Fibroblast of mammary gland (primary cell): ENCODE data around the gene ITPKC.

Experiments used
- DNase-seq: peaks from one replicate; pipeline ENCODE4 v3.0.0-alpha.2; 2010; ENCODE audit warnings: low read depth
- H3K4me3 ChIP-seq: 2 replicates; pipeline ENCODE4 v1.5.1; 2011; ENCODE audit warnings: low read depth, mild to moderate bottlenecking, low read length, moderate library complexity; ENCODE audit not compliant: control insufficient read depth
- TF ChIP-seq, protein P1 (sequence below): conservative IDR thresholded peaks from 2 replicates; pipeline ENCODE4 v1.5.1; 2011; ENCODE audit warnings: low read depth, low read length, inconsistent platforms; ENCODE audit not compliant: control insufficient read depth, insufficient read depth

ITPKC gene

DNA sequence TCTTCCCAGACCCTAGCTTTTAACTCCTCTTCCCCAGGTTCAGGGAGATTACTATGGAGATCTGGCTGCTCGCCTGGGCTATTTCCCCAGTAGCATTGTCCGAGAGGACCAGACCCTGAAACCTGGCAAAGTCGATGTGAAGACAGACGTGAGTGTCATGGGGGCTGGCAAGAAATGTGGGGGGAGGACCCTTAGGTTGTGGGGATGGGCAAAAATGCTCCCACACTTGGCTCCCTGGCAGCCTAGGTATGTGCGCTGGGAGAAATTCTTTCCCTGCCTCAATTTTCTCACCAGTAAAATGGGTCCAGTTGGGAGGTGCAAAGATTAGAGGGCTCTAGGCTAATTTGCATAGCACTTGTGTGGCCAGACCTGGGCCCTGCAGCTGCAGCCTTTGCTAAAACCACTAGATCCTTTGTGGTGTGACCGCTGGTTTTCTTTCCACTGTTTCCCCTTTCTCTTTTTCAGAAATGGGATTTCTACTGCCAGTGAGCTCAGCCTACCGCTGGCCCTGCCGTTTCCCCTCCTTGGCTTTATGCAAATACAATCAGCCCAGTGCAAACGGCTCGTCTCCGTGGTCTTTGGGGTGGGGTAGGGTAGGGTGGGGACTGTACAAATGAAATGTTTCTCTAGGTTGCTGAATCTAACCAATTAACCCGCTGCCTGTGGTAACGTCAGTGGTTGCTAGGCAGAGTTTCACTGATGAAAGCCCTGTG lies 60.2 kb downstream of the ITPKC start:
- H3K4me3 ChIP-seq = peak overlapping the region; percentile 67
- TF ChIP-seq, protein P1, sequence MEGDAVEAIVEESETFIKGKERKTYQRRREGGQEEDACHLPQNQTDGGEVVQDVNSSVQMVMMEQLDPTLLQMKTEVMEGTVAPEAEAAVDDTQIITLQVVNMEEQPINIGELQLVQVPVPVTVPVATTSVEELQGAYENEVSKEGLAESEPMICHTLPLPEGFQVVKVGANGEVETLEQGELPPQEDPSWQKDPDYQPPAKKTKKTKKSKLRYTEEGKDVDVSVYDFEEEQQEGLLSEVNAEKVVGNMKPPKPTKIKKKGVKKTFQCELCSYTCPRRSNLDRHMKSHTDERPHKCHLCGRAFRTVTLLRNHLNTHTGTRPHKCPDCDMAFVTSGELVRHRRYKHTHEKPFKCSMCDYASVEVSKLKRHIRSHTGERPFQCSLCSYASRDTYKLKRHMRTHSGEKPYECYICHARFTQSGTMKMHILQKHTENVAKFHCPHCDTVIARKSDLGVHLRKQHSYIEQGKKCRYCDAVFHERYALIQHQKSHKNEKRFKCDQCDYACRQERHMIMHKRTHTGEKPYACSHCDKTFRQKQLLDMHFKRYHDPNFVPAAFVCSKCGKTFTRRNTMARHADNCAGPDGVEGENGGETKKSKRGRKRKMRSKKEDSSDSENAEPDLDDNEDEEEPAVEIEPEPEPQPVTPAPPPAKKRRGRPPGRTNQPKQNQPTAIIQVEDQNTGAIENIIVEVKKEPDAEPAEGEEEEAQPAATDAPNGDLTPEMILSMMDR = no peak
- DNase-seq = peak; percentile 89

DNA sequence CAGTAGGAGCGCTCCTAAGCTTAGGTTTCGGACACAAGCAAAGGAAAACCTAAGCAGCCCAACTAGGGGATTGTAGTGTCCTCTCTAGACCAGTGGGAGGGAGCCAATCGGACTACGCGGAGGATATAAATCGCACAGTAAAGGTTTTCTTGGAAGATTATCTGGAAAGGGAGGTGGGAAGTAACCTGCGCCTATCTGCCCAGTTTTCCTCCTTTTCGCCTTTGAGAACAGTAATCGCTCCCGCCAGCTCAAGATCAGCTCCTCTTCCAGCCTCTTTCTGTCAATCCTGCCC lies 60.7 kb downstream of the ITPKC start:
- no peak for DNase-seq
- TF ChIP-seq, protein P1 = no peak
- peak overlapping the region; percentile 67 for H3K4me3 ChIP-seq

DNA sequence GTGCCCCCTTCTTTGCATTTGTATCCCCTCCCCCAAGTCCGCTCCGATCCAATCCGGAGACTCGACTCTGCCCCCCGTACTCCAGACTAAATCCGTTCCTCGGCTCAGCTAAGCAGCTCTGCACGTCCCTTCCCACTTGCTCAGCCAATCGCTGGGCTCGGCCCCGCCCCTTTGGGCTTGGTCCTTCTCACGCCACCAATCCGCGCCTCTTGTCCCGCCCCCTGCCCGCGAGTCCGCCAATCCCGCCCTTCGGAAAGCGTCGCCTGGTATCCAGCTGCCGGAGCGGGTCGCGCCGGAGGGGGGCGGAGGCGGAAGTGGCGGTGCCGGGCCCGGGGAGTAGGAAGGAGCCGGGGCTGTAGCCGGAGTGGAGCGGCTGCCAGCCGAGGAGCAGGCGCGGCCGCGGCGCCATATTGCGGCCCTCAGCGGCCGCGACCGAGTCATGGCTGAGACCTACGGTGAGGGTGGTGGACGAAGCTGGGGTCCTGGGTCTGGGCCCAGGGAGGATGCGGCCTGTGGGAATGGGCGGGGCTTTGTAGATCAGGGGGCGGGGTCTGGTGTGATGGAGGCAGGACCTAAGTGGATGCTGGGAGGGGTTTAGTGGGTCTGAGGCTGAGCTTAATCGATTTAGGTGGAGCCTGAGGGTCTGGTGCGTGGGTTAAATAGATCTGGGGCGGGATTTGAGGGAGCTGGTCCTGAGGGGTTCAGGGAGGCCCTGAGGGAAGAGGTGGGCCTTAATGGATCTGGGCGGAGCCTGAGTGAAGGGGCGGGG lies 61.2 kb downstream of the ITPKC start, which contains the start of gene RAB4B:
RAB4B (plus strand) TSS at position 311 of the 769 bp plus-strand sequence; CDS start at position 440, 129 bp downstream.
- peak within 1 kb of the TSS; percentile 67 for H3K4me3 ChIP-seq
- peak; percentile 99 for DNase-seq
- TF ChIP-seq, protein P1 = no peak

DNA sequence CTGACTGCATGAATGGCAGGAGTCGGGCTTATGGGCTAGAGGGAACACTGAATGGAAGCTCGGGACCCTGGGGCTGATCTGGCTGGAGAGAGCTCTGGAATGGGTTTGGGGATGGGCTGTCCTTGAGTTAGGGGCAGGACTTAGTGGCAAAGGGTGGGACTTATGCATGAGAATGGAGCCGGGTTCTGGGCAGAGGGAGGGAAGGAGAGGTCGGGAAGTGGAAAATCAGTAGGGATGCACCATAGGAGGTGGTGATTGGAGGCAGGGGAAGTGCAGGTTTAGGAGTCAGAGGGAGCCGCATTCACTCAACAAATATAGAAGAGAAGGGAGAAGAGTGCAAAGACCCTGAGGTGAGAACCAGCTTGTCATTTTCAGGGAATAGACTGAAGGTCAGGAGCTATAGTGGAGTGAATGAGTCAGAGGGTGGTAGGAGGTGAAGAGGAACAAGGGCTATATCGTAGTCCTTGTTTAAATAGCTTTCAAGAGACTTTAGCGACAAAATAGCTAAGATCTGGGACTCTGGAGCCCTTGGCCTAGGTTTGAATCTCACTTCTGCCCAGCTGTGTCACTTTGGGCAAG lies 61.9 kb downstream of the ITPKC start:
- DNase-seq = peak; percentile 55
- H3K4me3 ChIP-seq = peak overlapping the region; percentile 67
- TF ChIP-seq, protein P1 = no peak

DNA sequence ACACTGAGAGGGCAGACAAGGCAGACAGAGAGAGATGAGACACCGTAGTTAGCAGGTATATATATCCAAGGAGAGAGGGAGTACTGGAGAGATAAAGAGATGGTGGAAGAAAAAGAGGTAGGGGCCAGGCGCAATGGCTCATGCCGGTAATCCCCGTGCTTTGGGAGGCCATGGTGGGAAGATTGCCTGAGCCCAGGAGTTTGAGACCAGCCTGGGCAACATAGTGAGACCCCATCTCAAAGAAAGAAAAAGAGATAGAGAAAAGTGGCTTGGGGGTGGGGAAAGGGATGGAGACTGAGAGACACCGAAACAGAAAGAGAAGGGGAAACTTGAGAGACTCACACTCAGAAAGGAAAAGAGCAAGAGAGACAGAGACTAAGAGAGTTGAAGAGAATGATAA lies 63.7 kb downstream of the ITPKC start:
- TF ChIP-seq, protein P1 = no peak
- no peak for DNase-seq
- H3K4me3 ChIP-seq = no peak overlapping the region

DNA sequence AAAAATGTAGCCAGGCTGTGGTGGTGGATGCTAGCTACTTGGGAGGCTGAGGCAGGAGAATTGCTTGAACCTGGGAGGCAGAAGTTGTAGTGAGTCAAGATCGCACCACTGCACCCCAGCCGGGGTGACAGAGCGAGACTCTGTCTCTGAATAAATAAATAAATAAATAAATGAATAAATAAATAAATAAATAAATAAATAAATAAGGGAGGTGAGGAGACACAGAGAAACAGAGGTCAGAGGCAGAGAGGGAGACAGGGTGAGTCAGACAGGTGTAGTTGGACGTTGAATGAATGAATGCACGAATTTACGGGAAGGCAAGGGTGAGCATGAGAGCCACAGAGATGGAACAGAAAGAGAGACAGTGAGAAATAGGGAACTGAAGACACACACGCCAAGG lies 64.2 kb downstream of the ITPKC start:
- TF ChIP-seq, protein P1 = no peak
- no peak for DNase-seq
- no peak overlapping the region for H3K4me3 ChIP-seq
